Fibroblast of the aortic adventitia (primary cell): ENCODE measurements around the gene PRRX1. TPM values are rescaled to one million over a fixed set of nuclear protein-coding genes. Genes with fewer than 3 reads are reported as not detected.

Experiments used
- DNase-seq: peaks from one replicate; pipeline ENCODE4 v3.0.0-alpha.2; 2010; ENCODE audit warnings: low read depth
- H3K4me3 ChIP-seq: 2 replicates; pipeline ENCODE4 v1.5.1; 2011; ENCODE audit warnings: low read depth, mild to moderate bottlenecking, control low read depth, low read length, moderate library complexity
- CTCF ChIP-seq: IDR thresholded peaks from 2 replicates; pipeline ENCODE4 v1.5.1; 2011; ENCODE audit warnings: mild to moderate bottlenecking, low read length, control low read depth, inconsistent platforms; ENCODE audit not compliant: insufficient read depth
- total RNA-seq: library from RNA; depleted of rRNA; stranded (reverse); fragments of >200 nt; gene quantifications from 2 replicates; pipeline ENCODE4 v1.2.3, GENCODE V29; 2012; ENCODE audit warnings: low replicate concordance

Gene PRRX1
- total RNA-seq, 1 donor = 679 TPM

GRCh38 chr1:170659399-170660035 is 4.4 kb upstream of the PRRX1 start:
- no peak overlapping the region for H3K4me3 ChIP-seq
- TF ChIP-seq CTCF = no peak
- DNase-seq = no peak

GRCh38 chr1:170660281-170660713 is 3.6 kb upstream of the PRRX1 start:
- no peak overlapping the region for H3K4me3 ChIP-seq
- TF ChIP-seq CTCF = no peak

GRCh38 chr1:170660871-170661645 is 2.9 kb upstream of the PRRX1 start:
- TF ChIP-seq CTCF = no peak
- DNase-seq = no peak
- H3K4me3 ChIP-seq = peak overlapping the region; percentile 96

More at GRCh38 chr1:170660281-170660713, 3.6 kb upstream of the PRRX1 start:
- DNase-seq = no peak

- DNase-seq = peak; percentile 72
- peak; percentile 48 for TF ChIP-seq CTCF
- peak overlapping the region; percentile 96 for H3K4me3 ChIP-seq
These were observed 2.1 kb upstream of the PRRX1 start for GRCh38 chr1:170661646-170662411.

- peak; percentile 83 for DNase-seq
- peak overlapping the region; percentile 96 for H3K4me3 ChIP-seq
- no peak for TF ChIP-seq CTCF
These were observed 1.1 kb upstream of the PRRX1 start for GRCh38 chr1:170662561-170663403.
